ENCODE results near the gene GRAMD4. TPM values are rescaled to one million over a fixed set of nuclear protein-coding genes. Genes with fewer than 3 reads are reported as not detected.

The GRAMD4 gene
- total RNA-seq, 1 experiment from 2014 or later, result 18.4 TPM

- ChIA-PET CTCF (no interaction called here), POLR2A (ENCODE audit: low non-redundant PET) (no interaction called here)
- Histone ChIP-seq H3K9me3 (ENCODE audit: low read depth, low read length, poor library complexity, severe bottlenecking) (no peaks in the 10 kb centered on the region), H3K27ac (ENCODE audit: low read depth, low read length, poor library complexity, severe bottlenecking) (no peak overlapping the region), H3K4me3 (ENCODE audit: low read depth, low read length, poor library complexity, severe bottlenecking) (no peak overlapping the region), H3K27me3 (replicated peaks; ENCODE audit: insufficient read depth, low read depth, low read length, poor library complexity) (no peaks in the 10 kb centered on the region), H3K36me3 (ENCODE audit: insufficient read depth, low read length, poor library complexity, severe bottlenecking) (peaks cover 58% of the 10 kb centered on the region), H3K4me1 (ENCODE audit: insufficient read depth, low read length, poor library complexity, severe bottlenecking) (no peaks in the 10 kb centered on the region)
- no TSS peak for BruUV-seq (replicated peaks)
- intact Hi-C loops (cut with micrococcal nuclease; ENCODE audit: unreplicated experiment), result no loop called here
- TF ChIP-seq CTCF (conservative IDR thresholded peaks at IDR 0.05; ENCODE audit: low read depth, low read length), result no peak
- no peak for DNase-seq (ENCODE audit: low spot score)
Measured at GRCh38 chr22:46703171-46703995, 83.2 kb downstream of the GRAMD4 start.

GRCh38 chr22:46703996-46704370 lies 83.8 kb downstream of the GRAMD4 start:
- BruUV-seq (replicated peaks), result no TSS peak
- no peak overlapping the region for H3K4me3 ChIP-seq (ENCODE audit: low read depth, low read length, poor library complexity, severe bottlenecking)

GRCh38 chr22:46706060-46706459 lies 85.9 kb downstream of the GRAMD4 start:
- ChIA-PET CTCF (no interaction called here), POLR2A (ENCODE audit: low non-redundant PET) (no interaction called here)
- Histone ChIP-seq H3K27ac (ENCODE audit: low read depth, low read length, poor library complexity, severe bottlenecking) (no peak overlapping the region), H3K36me3 (ENCODE audit: insufficient read depth, low read length, poor library complexity, severe bottlenecking) (peaks cover 70% of the 10 kb centered on the region), H3K4me1 (ENCODE audit: insufficient read depth, low read length, poor library complexity, severe bottlenecking) (peaks cover 8% of the 10 kb centered on the region), H3K4me3 (ENCODE audit: low read depth, low read length, poor library complexity, severe bottlenecking) (no peak overlapping the region), H3K27me3 (replicated peaks; ENCODE audit: insufficient read depth, low read depth, low read length, poor library complexity) (no peaks in the 10 kb centered on the region), H3K9me3 (ENCODE audit: low read depth, low read length, poor library complexity, severe bottlenecking) (no peaks in the 10 kb centered on the region)
- DNase-seq (ENCODE audit: low spot score), result no peak
- intact Hi-C loops (cut with micrococcal nuclease; ENCODE audit: unreplicated experiment), result no loop called here
- BruUV-seq (replicated peaks), result no TSS peak
- TF ChIP-seq EZH2 (IDR thresholded peaks at IDR 0.05; ENCODE audit: borderline replicate concordance, low read depth, low read length, poor library complexity, severe bottlenecking) (no peak), CTCF (conservative IDR thresholded peaks at IDR 0.05; ENCODE audit: low read depth, low read length) (no peak)

More at GRCh38 chr22:46703996-46704370, 83.8 kb downstream of the GRAMD4 start:
- H3K36me3 ChIP-seq (ENCODE audit: insufficient read depth, low read length, poor library complexity, severe bottlenecking), result peaks cover 62% of the 10 kb centered on the region
- H3K9me3 ChIP-seq (ENCODE audit: low read depth, low read length, poor library complexity, severe bottlenecking), result no peaks in the 10 kb centered on the region
- TF ChIP-seq CTCF (conservative IDR thresholded peaks at IDR 0.05; ENCODE audit: low read depth, low read length), result no peak
- no peak for TF ChIP-seq EZH2 (IDR thresholded peaks at IDR 0.05; ENCODE audit: borderline replicate concordance, low read depth, low read length, poor library complexity, severe bottlenecking)
- DNase-seq (ENCODE audit: low spot score), result no peak
- H3K27ac ChIP-seq (ENCODE audit: low read depth, low read length, poor library complexity, severe bottlenecking), result no peak overlapping the region
- ChIA-PET CTCF (no interaction called here), POLR2A (ENCODE audit: low non-redundant PET) (no interaction called here)
- no peaks in the 10 kb centered on the region for H3K4me1 ChIP-seq (ENCODE audit: insufficient read depth, low read length, poor library complexity, severe bottlenecking)
- no peaks in the 10 kb centered on the region for H3K27me3 ChIP-seq (replicated peaks; ENCODE audit: insufficient read depth, low read depth, low read length, poor library complexity)
- intact Hi-C loops (cut with micrococcal nuclease; ENCODE audit: unreplicated experiment), result no loop called here
